Measurements from ENCODE around the gene RPL41.
"Not testable (repeated sequence)": the region's sequence is repeated elsewhere in the genome, so short reads cannot be mapped to it uniquely, and the experiment has no call there.

RPL41 gene

DNA sequence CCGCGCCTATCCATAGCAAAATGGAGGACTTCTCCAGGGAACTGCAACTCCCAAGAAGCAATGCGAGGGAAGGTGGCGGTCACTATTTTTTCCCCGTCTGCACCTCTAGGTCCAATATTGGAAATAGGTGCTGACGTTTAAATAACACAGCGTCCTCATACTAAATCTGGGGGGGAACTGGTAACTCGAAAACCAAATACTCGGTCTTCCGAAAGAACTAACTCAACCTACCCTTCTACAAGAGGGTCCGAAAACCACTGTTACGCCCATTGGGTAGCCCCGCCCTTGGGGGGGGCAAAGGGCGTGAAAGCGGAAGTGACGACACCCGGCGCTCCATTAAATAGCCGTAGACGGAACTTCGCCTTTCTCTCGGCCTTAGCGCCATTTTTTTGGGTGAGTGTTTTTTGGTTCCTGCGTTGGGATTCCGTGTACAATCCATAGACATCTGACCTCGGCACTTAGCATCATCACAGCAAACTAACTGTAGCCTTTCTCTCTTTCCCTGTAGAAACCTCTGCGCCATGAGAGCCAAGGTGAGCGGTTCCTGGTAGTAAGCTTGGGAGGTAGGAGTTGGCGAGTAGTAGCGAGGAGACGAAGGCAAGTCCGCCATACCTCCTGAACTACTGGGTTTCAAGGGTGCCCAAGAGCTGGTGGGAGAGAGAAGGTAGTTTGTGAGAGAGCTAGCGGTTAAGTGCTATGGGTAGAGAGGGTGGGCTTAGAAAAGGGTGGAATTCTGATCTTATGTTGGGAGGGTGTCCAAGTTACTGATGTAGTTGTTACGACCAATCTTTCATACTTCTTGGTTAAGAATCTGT is at the start of gene RPL41:
Gene RPL41, plus strand, starts transcription at position 367 of the 815 bp plus-strand sequence.
- peak; percentile 91 for DNase-seq

DNA sequence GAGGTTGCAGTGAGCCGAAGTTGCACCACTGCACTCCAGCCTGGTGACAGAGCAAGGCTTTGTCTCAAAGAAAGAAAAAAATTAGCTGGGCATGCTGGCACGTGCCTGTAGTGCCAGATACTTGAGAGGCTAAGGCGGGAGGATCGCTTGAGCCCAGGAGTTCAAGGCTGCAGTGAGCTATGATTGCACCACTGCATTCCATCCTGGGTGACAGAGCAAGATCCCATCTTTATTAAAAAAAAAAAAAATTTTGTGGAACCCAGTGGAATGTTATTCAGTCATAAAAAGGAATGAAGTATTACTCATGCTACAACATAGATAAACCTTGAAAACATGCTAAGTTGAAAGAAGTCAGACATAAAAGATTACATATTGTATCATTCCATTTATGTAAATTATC is 44.8 kb upstream of the RPL41 start:
- DNase-seq = no peak

DNA sequence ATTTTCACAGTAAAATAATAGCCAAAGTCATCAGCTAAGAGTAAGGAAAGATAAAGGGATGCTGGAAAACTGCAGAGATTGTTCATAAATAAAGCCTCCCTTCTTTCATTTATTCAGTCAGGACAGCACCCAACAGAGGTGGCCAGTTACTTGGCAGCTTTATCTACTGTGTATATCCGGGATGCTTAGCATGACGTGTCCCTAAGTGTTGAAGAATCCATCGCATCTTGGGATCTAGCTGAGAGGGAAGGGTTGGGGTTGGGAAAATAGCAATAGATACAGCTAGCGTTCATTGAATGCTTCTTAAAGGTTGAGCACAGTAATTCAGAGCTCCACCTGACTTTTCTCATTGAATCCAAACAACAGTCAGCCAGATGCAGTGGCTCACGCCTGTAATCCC is 42.0 kb upstream of the RPL41 start:
- no peak for DNase-seq

DNA sequence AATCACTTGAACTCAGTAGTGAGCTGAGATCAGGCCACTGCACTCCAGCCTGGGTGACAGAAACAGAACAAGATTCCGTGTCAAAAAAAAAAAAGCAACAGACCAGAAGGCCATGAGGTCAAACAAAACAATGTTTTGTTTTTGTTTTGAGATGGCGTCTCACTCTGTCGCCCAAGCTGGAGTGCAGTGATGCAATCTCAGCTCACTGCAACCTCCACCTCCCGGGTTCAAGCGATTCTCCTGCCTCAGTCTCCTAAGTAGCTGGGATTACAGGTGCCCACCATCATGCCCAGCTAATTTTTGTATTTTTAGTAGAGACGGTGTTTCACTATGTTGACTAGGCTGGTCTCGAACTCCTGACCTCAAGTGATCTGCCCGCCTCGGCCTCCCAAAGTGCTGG is 38.5 kb upstream of the RPL41 start:
- not testable (repeated sequence) for DNase-seq

DNA sequence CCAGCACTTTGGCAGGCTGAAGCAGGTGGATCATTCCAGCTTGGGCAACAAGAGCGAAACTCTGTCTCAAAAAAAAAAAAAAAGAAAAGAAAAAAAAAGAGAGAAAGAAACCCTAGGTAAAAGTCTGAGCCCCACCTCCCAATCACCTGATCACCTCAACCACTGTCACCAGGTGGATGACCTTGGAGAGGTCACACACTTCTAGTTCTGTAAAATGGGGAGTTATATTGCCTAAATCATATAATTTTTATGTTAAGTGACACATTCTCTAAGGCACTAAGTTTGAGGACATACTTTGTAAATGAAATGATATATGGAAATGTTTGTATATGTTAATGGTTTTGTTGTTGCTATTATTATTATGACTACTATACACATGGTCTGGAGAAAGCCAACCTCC is 38.0 kb upstream of the RPL41 start:
- DNase-seq = no peak

DNA sequence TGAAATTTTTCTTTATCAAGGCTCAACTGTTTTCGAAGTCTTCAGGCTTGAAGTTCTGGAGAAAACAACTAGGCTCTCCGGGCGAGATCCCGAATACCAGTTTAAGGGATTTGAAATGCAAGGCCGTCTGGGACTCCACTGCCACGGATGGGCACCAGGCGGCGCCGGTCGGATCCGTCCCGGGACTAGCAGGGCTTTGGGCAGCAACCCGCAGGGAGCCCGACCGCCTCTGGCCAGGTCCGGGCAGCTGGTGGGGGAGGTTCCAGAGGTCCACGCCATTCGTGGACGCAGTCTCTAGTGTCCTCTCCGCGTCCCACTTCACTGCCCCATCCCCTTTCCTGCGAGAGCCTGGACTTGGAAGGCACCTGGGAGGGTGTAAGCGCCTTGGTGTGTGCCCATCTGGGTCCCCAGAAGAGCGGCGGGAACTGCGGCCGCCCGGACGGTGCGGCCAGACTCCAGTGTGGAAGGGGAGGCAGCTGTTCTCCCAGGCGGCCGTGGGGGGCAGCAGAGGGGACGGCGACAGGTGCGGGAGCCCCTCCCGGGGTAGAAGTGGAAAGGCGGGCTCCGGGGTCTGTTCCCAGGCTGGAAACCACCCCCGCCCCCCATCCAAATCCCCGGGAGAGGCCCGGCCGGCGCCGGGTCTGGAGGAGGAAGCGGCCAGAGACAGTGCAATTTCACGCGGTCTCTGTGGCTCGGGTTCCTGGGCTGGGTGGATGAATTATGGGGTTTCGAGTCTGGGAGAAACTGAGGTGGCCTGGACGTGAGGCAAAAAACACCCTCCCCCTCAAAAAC is 37.3 kb upstream of the RPL41 start:
- DNase-seq = peak; percentile 54

DNA sequence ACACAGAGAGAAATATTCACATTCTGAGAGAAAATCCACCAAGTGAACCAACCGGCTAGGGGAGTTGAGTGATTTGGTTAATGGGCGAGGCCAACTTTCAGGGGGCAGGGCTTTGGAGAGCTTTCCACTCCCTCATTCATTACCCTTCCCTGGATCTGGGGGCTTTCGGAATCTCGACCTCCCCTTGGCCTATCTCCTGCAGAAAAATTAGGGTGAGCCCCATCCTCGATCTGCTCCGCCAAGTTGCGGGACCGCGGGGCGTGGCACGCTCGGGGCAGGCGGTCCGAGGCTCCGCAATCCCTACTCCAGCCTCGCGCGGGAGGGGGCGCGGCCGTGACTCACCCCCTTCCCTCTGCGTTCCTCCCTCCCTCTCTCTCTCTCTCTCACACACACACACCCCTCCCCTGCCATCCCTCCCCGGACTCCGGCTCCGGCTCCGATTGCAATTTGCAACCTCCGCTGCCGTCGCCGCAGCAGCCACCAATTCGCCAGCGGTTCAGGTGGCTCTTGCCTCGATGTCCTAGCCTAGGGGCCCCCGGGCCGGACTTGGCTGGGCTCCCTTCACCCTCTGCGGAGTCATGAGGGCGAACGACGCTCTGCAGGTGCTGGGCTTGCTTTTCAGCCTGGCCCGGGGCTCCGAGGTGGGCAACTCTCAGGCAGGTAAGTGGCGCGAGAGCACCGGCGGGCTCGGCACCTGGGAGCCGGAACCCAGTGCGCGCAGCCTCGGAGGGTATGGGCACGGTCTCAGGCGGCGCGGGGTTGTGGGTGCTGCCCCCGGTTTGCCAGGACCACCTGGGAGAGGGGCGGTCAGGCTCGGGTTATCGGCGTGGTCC is 36.5 kb upstream of the RPL41 start, which contains the start of gene ERBB3:
Gene ERBB3, plus strand, starts transcription at position 443 of the 833 bp plus-strand sequence. Its CDS starts 136 bp downstream, at position 579.
- peak; percentile 73 for DNase-seq

DNA sequence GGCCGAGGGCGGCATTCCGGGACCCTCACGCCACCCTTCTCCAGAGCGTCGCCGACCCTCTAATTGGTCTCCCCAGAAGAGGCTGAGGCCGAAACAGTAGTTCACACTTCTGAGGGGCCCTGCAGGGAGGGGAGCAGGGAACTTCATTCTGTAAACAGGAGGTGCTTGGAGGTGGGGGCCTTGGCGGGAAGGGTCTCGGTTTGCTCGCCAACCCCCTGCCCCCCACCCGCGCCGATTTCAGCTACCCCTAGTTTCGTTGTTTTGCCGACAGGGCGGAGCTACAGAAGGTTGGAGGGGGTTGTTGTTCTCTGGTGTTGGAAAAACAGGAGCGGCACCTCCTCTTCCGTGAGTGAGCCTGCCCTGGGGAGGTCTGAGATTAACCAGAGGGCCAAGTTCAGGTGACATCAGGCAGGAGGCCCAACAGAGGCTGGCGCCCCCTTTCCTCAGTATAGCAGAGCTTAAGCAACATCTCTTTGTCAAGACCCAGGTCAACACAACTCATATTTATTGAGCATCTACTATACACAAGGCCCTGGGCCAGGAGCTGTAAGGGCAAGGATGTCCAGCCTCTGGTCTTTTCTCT is 35.8 kb upstream of the RPL41 start:
- DNase-seq = no peak

DNA sequence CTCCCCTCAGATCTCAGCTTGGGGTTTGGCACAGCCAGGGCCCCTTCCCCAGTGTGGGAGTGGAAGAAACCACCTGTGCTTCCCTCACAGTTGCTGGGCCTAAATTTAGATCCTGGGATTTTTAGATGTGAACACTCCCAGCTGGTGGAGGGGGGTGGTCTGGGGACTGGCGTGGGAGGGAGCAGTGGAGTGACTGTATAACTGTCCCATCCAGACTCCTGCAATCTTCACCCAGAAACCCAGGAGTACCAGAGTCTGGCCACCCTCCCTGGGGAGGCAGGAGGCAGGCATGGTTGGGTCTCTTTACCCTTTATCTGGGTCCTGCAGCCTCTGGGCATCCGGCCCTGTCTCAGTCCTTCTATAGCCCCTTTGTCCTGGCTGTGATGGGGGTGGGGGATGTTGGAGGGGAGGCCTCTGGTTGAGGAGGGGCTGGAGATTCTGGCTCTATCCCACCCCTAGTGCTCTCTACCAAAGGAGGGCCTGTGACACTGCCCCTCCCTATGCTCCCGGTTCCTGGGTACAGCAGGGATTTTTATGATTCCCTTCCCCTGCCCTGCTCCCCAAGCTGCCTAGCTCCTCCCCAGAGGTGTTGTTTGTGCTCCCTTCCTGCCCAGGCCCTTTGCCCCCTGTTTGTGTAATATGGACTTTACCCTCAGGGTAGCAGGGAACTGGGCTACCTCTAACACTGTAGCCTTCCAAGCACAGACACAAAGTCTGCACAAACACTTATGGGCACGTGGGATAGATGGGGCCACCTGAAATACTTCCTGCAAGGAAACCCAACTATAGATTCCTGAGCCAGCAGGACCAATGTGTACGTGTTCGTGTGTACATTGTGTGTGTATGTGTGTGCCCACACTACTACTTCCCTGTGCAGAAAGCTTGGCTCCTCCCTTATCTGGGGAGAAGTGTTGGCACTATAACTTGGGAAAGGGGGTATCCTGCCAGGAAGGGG is 34.8 kb upstream of the RPL41 start:
- DNase-seq = no peak

DNA sequence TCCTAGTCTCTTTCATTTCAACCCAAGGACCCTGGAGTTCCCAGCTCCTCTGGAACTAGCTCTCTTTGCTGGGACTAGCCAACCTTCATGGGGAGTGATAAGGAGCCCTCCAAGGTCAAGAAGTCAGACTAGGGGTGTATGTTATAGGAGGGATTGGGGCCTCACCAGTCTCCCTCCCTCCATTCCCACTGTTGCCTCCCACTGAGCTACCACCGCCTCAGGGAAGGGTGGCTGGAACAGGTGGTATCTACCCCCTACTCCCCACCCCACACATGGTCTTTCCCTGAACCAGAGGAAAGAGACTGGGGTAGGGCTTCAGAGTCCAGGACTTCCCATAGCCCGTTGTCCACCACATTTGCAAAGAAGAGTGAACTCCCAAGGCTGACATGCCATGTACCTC is 34.1 kb upstream of the RPL41 start:
- no peak for DNase-seq

DNA sequence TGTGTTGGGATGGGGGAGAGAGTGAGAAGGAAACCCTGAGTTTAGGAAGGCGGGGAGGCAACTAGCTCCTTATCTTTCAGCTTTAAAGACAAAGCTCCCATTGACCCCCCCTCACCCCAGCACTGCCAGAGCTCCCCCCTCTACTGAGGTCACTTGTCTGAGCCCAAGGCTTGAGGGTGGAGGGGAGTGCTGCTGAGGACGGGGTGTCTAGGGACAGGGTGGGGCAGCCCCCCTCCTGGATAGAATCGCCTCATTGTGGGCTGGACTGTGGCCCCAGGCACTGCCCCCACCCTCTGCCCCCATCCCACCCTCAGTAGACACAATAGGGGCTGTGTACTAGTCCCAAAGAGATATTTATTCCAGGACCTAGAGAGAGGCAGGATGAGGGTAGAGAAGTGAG is 33.5 kb upstream of the RPL41 start:
- DNase-seq = no peak

DNA sequence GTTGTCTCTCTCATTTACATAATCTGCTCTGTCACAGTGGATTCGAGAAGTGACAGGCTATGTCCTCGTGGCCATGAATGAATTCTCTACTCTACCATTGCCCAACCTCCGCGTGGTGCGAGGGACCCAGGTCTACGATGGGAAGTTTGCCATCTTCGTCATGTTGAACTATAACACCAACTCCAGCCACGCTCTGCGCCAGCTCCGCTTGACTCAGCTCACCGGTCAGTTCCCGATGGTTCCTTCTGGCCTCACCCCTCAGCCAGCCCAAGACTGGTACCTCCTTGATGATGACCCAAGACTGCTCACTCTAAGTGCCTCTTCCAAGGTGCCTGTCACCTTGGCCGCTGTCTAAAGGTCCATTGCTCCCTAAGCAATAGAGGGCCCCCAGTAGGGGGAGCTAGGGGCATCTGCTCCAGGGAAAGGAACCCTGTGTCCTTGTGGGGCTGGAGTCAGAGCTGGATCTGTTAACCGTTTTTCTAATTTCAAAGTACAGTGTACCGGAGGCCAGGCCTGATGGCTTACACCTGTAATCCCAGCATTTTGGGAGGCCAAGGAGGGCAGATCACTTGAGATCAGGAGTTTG is 31.4 kb upstream of the RPL41 start:
- DNase-seq = no peak

DNA sequence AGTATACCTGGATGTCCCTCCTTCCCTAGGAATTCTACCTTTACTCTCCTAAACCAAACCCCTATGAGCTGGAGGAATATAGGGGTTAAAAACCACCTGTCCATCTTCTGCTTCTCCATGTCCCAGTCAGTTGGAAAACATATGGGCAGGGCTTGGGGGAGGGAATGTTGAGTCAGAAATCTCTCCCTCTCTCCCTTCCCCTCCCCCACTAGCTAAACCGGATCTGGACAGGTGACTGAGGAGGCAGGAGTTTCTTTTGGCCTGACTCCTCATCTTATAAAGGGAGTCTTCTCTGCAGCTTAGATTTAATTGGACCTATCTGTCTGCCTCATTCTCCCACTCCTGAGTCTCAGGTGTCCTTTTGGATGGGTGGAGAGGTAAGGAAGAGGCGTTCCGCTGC is 30.3 kb upstream of the RPL41 start:
- DNase-seq = no peak

DNA sequence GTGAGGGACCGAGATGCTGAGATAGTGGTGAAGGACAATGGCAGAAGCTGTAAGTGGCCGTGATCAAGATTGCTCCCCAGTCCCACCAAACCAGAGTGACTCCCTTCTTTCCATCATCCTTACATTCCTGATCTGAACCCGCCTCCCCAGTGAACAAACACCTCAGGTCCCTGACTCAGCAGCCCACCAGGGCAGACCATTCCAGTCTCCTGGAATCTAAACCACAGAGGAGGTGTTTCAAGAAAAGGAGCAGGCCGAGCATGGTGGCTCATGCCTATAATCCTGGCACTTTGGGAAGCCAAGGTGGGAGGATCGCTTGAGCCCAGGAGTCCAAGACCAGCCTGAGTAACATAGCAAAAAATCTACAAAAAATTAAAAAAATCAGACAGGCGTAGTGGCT is 29.8 kb upstream of the RPL41 start:
- DNase-seq = no peak

DNA sequence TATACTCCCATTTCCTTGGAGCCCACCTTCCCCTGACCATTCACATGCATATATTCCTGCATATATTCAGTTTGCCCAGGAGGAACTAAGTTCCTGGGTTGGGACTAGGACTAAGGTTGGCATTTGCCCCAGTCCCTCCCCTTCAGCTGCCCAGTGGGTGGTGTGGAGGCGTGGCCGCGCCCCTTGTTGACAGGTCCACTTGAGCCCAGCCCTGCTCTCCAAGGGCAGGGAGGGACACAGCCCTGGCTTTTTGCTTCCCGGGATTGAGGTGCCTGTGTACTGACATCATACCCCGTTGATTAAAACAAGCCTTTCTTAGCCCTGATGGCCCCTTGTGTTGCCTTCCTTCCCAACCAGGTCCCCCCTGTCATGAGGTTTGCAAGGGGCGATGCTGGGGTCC is 29.2 kb upstream of the RPL41 start:
- DNase-seq = no peak

DNA sequence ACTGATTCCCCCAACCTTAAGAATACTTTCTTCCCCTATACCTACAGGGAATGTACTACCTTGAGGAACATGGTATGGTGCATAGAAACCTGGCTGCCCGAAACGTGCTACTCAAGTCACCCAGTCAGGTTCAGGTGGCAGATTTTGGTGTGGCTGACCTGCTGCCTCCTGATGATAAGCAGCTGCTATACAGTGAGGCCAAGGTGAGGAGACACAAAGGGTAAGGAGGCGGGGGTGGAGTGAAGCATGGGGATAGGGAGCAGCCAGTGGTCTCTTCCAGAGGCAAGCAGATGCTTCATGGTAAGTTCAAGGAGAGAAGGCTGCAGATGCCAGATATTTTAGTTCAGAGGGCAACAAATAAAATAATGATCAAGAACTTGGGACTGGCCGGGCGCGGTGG is 18.7 kb upstream of the RPL41 start:
- no peak for DNase-seq

DNA sequence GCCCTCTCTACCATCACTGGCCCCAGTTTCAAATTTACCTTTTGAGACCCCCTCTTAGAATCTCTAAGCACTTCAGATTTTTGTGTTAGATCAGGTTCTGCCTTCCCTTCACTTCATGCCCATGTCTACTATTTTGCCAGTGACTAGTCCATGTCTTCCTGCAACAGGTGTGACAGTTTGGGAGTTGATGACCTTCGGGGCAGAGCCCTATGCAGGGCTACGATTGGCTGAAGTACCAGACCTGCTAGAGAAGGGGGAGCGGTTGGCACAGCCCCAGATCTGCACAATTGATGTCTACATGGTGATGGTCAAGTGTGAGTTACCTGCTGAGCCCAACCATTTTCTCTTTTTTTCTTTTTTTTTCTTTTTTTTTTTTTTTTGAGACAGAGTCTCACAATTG is 17.8 kb upstream of the RPL41 start:
- DNase-seq = no peak

DNA sequence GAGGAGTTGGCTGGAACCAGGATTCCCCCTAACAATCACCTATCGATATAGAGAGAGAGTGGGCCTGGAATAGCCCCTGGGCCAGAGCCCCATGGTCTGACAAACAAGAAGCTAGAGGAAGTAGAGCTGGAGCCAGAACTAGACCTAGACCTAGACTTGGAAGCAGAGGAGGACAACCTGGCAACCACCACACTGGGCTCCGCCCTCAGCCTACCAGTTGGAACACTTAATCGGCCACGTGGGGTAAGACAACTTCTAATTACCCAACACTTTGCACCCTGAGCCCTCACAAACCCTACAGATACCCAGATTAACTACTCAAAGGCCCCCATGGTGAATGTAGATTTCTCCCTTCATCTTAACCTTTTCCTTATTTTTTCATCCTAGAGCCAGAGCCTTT is 16.6 kb upstream of the RPL41 start:
- DNase-seq = no peak

DNA sequence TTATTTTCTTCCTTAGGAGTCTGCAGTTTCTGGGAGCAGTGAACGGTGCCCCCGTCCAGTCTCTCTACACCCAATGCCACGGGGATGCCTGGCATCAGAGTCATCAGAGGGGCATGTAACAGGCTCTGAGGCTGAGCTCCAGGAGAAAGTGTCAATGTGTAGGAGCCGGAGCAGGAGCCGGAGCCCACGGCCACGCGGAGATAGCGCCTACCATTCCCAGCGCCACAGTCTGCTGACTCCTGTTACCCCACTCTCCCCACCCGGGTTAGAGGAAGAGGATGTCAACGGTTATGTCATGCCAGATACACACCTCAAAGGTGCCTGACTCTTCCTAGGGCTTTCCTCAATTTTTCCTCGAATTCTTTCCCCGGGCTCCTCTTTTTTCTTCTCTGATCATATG is 15.4 kb upstream of the RPL41 start:
- DNase-seq = no peak

DNA sequence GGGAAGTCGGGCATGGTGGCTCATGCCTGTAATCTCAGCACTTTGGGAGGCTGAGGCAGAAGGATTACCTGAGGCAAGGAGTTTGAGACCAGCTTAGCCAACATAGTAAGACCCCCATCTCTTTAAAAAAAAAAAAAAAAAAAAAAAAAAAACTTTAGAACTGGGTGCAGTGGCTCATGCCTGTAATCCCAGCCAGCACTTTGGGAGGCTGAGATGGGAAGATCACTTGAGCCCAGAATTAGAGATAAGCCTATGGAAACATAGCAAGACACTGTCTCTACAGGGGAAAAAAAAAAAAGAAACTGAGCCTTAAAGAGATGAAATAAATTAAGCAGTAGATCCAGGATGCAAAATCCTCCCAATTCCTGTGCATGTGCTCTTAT is 13.8 kb upstream of the RPL41 start:
- no peak for DNase-seq

DNA sequence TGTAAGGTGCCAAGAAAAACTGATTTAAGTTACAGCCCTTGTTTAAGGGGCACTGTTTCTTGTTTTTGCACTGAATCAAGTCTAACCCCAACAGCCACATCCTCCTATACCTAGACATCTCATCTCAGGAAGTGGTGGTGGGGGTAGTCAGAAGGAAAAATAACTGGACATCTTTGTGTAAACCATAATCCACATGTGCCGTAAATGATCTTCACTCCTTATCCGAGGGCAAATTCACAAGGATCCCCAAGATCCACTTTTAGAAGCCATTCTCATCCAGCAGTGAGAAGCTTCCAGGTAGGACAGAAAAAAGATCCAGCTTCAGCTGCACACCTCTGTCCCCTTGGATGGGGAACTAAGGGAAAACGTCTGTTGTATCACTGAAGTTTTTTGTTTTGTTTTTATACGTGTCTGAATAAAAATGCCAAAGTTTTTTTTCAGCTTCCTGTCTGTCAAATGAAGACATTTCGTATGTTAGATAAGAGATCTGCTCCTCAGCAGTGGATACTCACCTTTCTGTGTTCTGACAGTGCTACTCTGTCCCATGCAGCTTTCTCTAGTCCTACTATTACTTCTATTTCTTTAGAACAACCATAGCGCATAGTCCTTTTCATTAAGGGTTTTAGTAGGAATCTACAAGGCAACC is 13.2 kb upstream of the RPL41 start:
- DNase-seq = no peak

All from stimulated activated CD4-positive, alpha-beta T cell treated with anti-CD3 and anti-CD28 coated beads, Interleukin-4, amount 100 ng/mL, for 1 hour (primary cell).